HG03095 (cell line): ENCODE data around the gene PMM2.

Experiments used
- ATAC-seq: cut with Tn5 transposase; IDR thresholded peaks from one replicate; pipeline ENCODE4 v1.9.1; 2021; ENCODE audit warnings: moderate library complexity; ENCODE audit not compliant: unreplicated experiment

Gene PMM2

DNA sequence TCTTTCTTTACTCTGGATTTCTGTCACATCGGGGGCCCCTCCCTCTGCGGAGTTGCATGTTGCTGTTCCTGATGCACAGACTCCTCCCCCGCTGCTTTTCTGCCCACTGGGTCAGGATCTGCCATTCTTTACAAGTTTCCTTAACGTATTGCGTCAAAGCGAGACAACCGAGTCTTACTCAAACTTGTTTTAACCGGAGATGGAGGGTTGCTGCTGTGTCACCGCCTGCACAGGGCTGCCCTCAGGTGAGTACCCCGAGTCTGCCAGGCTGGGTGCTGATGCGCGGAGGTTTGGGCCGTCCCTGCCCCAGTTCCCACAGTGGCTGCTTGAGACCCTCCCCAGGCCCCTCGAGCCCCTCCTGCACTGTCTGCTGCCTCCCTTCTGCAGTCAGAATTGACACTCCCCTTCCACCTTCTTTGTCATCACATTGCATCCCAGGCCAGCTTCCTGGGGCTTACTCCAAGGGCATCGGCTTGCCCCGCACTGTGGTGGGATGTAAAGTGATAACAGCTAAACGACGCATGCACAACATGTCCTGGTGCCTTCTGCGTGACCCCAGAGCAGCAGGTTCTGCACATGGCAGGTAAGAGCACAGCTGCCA lies 51.9 kb downstream of the PMM2 start:
- no peak for ATAC-seq

DNA sequence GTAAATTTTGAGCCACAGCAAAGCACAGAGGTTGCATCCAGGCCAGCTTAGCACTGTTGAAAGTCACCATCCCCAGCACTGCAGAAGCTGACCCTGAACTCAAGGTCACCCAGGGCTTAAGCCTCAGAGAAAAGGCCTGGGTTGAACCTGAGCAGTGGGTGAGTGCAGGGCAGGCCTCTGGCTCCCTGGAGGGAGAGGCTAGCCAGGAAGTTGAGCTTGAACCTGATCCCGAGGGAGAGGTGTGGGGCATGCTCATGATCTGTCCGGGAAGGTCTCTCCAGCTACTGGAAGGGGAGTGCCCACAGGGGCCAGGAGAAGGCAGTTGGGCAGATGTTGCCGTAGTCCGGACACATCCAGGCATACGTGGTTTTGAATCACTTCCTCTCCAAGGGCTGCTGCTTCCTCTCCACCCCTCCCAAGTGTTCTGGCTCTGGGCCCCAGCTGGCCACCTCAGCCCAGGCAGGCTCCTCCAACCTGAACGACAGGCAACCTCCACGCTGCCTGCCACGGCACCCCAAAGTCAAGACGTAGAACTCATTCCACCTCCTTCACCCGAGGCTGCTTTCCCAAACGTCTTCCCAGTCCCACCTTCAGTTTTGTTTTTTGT lies 52.7 kb downstream of the PMM2 start:
- ATAC-seq = no peak

DNA sequence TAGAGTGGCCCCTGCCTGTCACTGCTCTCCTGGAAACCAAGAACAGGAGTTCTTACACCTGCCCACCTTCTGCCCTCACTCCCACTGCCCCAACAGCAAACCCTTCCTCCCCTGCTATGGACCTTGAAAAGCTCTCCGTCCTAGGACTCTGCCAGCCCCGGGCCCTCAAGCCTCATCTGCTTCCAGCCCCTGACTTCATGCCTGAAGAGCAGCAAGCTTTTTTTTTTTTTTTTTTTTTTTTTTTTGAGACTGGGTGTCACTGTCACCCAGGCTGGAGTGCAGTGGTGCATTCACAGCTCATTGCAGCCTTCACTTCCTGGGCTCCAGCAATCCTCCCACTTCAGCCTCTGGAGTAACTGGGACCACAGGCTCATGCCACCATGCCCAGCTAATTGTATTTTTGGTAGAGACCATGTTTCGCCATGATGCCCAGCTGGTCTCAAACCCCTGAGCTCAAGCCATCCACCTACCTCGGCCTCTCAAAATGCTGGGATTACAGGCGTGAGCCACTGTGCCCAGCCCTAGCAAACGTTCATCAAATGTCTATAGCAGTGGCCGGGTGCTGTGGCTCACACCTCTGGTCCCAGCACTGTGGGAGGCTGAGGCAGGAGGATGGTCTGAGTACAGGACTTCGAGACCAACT lies 54.2 kb downstream of the PMM2 start:
- ATAC-seq = no peak

- no peak for ATAC-seq
Observed at GRCh38 chr16:8852534-8852933, 54.9 kb downstream of the PMM2 start.

GRCh38 chr16:8853150-8853549 lies 55.5 kb downstream of the PMM2 start:
- ATAC-seq = no peak

DNA sequence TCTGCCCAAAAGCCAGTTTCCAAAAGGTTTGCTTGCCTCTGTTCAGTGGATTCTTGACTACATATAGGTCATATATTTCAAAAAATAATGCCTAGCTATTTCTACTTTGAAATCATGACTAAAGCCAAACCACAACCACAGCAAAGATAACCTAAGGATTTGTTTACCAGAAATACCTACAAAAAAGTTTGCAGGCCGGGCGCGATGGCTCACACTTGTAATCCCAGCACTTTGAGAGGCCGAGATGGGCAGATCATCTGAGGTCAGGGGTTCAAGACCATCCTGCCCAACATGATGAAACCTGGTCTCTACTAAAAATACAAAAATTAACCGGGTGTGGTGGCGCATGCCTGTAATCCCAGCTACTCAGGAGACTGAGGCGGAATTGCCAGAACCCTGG lies 56.0 kb downstream of the PMM2 start:
- ATAC-seq = no peak

- ATAC-seq = no peak
Observed at GRCh38 chr16:8854298-8854948, 56.8 kb downstream of the PMM2 start.

- ATAC-seq = no peak
Observed at GRCh38 chr16:8855051-8855786, 57.6 kb downstream of the PMM2 start.

- ATAC-seq = no peak
Observed at GRCh38 chr16:8855972-8856371, 58.3 kb downstream of the PMM2 start.

DNA sequence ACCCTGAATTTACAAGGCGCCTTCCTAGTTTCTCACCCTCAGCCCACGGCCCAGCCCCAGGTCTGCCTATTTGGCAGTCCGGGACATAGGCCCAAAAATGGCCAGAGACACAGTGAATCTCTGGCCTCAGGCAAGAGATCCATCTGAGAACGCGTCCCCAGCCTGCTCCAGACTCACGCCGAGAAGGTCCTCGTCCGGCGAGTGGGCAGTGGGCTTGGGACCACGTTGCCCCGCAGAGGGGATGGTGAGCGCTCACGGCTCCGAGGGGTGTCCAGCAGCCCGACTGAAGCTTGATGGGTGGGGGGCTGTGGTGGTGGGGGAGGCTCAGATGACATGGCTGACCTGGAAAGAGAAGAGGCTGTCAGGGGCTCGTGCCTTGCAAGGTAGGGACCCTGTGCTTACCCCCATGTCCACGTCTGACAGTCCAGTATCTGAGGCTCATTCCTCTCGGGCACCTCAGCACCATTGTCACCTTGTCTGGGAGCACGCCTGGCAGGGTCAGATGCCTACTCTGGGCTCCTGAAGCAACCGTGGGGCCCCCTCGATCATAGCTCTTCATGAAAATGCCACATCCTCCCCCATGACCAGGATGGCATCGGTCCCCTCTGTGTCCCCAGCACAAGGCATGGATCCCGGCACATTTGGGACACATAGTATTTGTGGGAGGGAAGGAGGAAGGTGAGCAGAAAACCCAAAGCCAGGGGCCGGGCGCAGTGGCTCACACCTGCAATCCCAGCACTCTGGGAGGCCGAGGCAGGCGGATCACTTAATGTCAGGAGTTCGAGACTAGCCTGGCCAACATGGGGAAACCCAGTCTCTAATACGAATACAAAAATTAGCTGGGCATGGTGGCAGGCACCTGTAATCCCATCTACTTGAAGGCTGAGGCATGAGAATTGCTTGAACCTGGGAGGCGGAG lies 61.6 kb downstream of the PMM2 start:
- no peak for ATAC-seq

- no peak for ATAC-seq
Observed at GRCh38 chr16:8859913-8860881, 62.6 kb downstream of the PMM2 start.

DNA sequence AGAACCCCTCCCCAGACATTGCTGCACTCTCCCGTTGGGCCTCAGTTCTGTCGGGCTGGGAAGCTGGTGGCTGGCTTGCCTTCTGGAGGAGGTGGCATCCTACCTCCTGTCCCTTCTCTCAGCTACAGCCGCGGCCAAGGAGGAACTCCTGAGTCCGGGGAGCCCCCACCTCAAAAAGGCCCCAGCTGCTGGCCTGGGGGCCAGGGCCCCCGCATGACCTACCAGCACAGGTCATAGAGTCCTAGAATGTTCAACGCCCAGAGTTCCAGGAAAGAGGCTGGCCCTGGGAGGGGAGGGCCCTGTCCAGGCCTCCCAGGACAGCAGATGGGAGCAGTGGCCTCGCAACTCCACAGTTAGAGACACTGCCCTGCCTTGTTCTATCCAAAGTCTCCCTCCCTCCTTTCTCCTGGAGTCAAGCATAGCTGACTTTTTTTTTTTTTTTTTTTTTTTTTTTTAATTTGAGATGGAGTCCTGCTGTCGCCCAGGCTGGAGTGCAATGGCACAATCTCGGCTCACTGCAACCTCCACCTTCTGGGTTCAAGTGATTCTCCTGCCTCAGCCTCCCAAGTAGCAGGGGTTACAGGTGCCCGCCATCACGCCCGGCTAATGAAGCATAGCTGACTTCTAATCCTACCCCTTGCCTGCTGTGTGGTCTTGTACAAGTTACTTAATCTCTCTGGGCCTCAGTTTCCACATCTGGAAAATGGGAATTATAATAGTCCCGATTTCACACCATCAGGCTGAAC lies 64.1 kb downstream of the PMM2 start:
- ATAC-seq = no peak

GRCh38 chr16:8862309-8863130 lies 64.9 kb downstream of the PMM2 start:
- no peak for ATAC-seq

DNA sequence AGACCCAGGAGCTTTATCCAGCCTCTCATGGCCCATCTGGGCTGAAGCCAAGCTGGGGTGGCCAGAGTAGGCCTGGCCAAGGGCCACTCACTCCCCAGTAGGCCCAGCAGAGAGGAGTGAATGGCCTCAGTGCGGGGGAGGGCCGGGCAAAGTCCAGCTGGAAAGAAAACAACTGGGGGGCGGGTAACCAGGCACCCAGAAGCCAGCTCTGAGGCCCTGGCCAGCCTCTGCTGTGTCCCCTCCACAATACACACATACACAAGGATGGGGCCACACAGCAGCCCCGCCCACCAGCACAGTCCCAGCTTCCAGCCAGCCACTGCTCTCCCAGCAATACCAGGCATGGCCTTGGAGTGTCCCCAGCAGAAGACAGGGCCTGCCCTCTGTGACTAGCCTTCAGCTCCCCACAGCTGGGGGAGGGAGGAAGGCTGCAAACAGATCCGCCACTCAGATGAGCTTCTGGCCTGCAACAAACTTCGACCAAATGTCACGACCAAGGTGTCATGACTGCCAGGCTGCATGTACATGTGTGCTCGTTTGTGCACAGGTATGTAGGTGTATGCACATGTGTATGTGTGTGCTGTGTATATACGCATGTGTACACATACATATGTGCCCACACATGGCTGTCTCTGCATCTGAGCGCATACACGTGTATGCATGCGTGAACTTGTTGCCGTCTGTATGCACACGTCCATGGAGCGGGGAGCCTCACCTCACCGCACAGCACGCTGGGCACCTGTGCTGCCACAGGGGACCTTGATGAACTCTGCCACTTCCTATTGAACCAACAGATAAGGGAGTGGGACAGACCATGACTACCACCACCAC lies 66.2 kb downstream of the PMM2 start:
- no peak for ATAC-seq

DNA sequence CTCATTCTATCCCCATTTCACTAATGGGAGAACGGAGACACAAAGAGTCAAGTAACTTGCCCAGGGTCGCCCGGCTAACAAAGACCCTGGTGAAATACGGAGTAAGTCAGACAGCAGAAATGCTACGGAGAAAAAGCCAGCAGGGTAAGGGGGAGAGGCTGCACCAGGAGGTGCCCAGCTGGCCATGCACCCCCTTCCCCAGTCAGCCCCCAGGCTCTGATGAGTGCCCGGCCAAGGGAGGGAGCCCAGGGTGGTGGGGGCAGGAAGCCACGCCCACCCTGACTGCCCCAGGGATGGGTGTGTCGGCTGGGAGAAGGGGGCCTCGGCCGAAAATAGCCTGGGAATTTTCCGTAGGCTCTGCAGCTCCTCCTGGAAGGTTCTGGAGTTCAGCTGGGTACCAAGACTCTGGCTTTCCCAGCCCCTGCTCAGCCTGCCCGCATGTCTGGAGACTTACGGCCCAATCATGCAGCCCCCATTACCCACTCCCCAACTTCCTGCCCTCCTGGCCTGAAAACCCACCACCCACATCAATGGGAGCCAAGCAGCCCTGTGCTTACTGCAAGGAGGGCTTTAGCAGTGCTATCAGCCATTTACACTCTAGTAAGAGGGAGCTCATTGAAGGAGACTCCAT lies 67.0 kb downstream of the PMM2 start:
- ATAC-seq = no peak

DNA sequence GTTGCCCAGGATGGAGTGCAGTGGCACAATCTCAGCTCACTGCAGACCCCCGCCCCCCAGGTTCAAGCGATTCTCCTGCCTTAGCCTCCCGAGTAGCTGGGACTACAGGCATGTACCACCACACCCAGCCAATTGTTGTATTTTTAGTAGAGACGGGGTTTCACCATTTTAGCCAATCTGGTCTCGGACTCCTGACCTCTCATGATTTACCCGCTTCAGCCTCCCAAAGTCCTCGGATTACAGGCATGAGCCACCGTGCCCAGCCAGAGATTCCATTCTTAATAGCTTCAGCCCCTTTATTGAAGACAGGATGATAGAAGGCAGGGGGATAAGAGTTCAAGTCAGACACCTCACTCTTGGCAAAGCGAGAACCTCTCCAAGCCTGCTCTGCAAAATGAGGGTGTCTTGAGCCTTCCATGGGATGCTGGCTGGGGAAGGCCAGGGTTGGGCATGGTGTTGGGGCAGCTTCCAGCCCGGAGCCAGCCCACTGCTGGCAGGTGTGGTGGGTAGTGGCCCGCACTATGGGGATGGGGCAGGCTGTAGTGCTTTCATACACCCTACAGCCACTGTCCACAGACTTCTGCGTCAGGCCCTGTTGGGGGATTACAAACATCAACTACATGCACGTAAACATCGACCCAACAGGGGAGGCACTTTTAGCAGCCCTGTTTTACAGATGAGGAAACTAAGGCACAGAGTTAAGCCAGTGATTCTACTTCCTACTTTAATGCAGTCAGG lies 67.7 kb downstream of the PMM2 start:
- no peak for ATAC-seq
